IMR-90 (cell line): ENCODE data around the gene OR6K6. TPM values are rescaled to one million over a fixed set of nuclear protein-coding genes. Genes with fewer than 3 reads are reported as not detected.

Experiments used
- ATAC-seq: fragments of 200-7000 bp; cut with Tn5 transposase; 2 replicates; pipeline ENCODE4 v1.9.1; 2020; ENCODE audit warnings: low read depth, mild to moderate bottlenecking, moderate library complexity
- BruUV-seq: library from RNA; stranded (reverse); fragments of 400-500 nt; replicated peaks from 2 replicates; lab custom pipeline; 2021; lab: Mats Ljungman, UMichigan
- CTCF ChIA-PET: fragments of 300-600 bp; formaldehyde crosslinking; extraction: SDS; loops from one replicate; lab custom pipeline; 2021; ENCODE audit warnings: antibody characterized with exemption; lab: Yijun Ruan, JAX
- POLR2A ChIA-PET: fragments of 300-600 bp; sonication (Branson Sonifier 250); formaldehyde crosslinking; loops from one replicate; lab custom pipeline; 2022; ENCODE audit warnings: antibody characterized with exemption; ENCODE audit not compliant: unreplicated experiment; lab: Charles Lee
- DNase-seq: peaks from one replicate; pipeline ENCODE4 v3.0.0; 2013
- H2AFZ ChIP-seq: replicated peaks from 2 replicates; pipeline ENCODE3; 2013; ENCODE audit warnings: low read length, mild to moderate bottlenecking; ENCODE audit not compliant: poor library complexity
- H2AK5ac ChIP-seq: 2 replicates; pipeline ENCODE4 v1.6.1; 2013; ENCODE audit warnings: low read depth, low read length, inconsistent platforms
- H2AK9ac ChIP-seq: replicated peaks from 2 replicates; pipeline ENCODE3; 2013; ENCODE audit warnings: mild to moderate bottlenecking, low read depth, low read length, moderate library complexity; ENCODE audit not compliant: poor library complexity
- H2BK120ac ChIP-seq: 2 replicates; pipeline ENCODE4 v1.6.1; 2013; ENCODE audit warnings: low read depth, low read length, inconsistent platforms
- H2BK15ac ChIP-seq: 3 replicates; pipeline ENCODE4 v1.6.1; 2013; ENCODE audit warnings: low read depth, low read length, inconsistent platforms
- H2BK20ac ChIP-seq: 2 replicates; pipeline ENCODE4 v1.6.1; 2013; ENCODE audit warnings: low read depth, mild to moderate bottlenecking, inconsistent platforms, low read length, moderate library complexity
- H2BK5ac ChIP-seq: 2 replicates; pipeline ENCODE4 v1.6.1; 2013; ENCODE audit warnings: mild to moderate bottlenecking, low read depth, low read length, inconsistent platforms; ENCODE audit not compliant: poor library complexity, severe bottlenecking
- H3K14ac ChIP-seq: replicated peaks from 2 replicates; pipeline ENCODE4 v1.6.1; 2013; ENCODE audit warnings: low read depth, low read length, inconsistent platforms
- H3K18ac ChIP-seq: 2 replicates; pipeline ENCODE4 v1.6.1; 2013; ENCODE audit warnings: low read depth, low read length, control low read depth
- H3K23ac ChIP-seq: 2 replicates; pipeline ENCODE4 v1.6.1; 2013; ENCODE audit warnings: low read depth, low read length, inconsistent platforms
- H3K27ac ChIP-seq: 2 replicates; pipeline ENCODE4 v1.5.1; 2013; ENCODE audit warnings: mild to moderate bottlenecking, control low read depth, low read length; ENCODE audit not compliant: insufficient read depth
- H3K27me3 ChIP-seq: 2 replicates; pipeline ENCODE4 v1.6.1; 2013; ENCODE audit warnings: low read length; ENCODE audit not compliant: control insufficient read depth, insufficient read depth
- H3K36me3 ChIP-seq: 2 replicates; pipeline ENCODE4 v1.6.1; 2013; ENCODE audit warnings: low read length, mixed read lengths; ENCODE audit not compliant: control insufficient read depth, insufficient read depth
- H3K4ac ChIP-seq: 2 replicates; pipeline ENCODE4 v1.6.1; 2013; ENCODE audit warnings: low read depth, low read length, inconsistent platforms
- H3K4me1 ChIP-seq: 2 replicates; pipeline ENCODE4 v1.6.1; 2013; ENCODE audit warnings: low read length, mixed read lengths; ENCODE audit not compliant: control insufficient read depth, insufficient read depth
- H3K4me2 ChIP-seq: 2 replicates; pipeline ENCODE4 v1.6.1; 2013; ENCODE audit warnings: low read depth, mild to moderate bottlenecking, control low read depth, low read length, moderate library complexity
- H3K4me3 ChIP-seq: 2 replicates; pipeline ENCODE4 v1.5.1; 2013; ENCODE audit warnings: low read depth, mild to moderate bottlenecking, control low read depth, low read length, moderate library complexity; ENCODE audit not compliant: insufficient read depth
- H3K56ac ChIP-seq: 2 replicates; pipeline ENCODE4 v1.6.1; 2013; ENCODE audit warnings: low read length, inconsistent platforms; ENCODE audit not compliant: insufficient read depth; ENCODE audit errors: extremely low read depth
- H3K79me1 ChIP-seq, 2 experiments: 2 replicates each; pipeline ENCODE4 v1.6.1; 2013; ENCODE audit warnings: low read length in 2 of 2, inconsistent platforms in 1 of 2, low read depth in 1 of 2
- H3K9ac ChIP-seq: 2 replicates; pipeline ENCODE4 v1.6.1; 2013; ENCODE audit warnings: low read depth, low read length, control low read depth
- H3K9me1 ChIP-seq: 2 replicates; pipeline ENCODE4 v1.6.1; 2013; ENCODE audit warnings: low read length, inconsistent platforms; ENCODE audit not compliant: insufficient read depth
- H3K9me3 ChIP-seq: 2 replicates; pipeline ENCODE4 v1.6.1; 2013; ENCODE audit warnings: low read length; ENCODE audit not compliant: control insufficient read depth, insufficient read depth
- H4K20me1 ChIP-seq: 2 replicates; pipeline ENCODE4 v1.6.1; 2013; ENCODE audit warnings: low read length, inconsistent platforms; ENCODE audit not compliant: insufficient read depth
- H4K5ac ChIP-seq: 2 replicates; pipeline ENCODE4 v1.6.1; 2013; ENCODE audit warnings: mild to moderate bottlenecking, low read depth, low read length, control low read depth
- H4K8ac ChIP-seq, 2 experiments: 2 replicates each; pipeline ENCODE4 v1.6.1; 2013; ENCODE audit warnings: low read depth in 2 of 2, low read length in 2 of 2, control low read depth in 1 of 2, inconsistent platforms in 1 of 2
- H4K91ac ChIP-seq: 2 replicates; pipeline ENCODE4 v1.6.1; 2013; ENCODE audit warnings: low read depth, low read length, inconsistent platforms; ENCODE audit not compliant: insufficient read depth
- BHLHE40 ChIP-seq: fragments of 150-350 bp; IDR thresholded peaks from 2 replicates; pipeline ENCODE4 v1.6.1; 2016; ENCODE audit warnings: mild to moderate bottlenecking, low read depth, low read length
- CEBPB ChIP-seq: IDR thresholded peaks from 2 replicates; pipeline ENCODE4 v1.6.1; 2012; ENCODE audit warnings: low read depth, low read length, improper control_type of control experiment
- CHD1 ChIP-seq: IDR thresholded peaks from 2 replicates; pipeline ENCODE4 v1.6.1; 2012; ENCODE audit warnings: low read depth, low read length, improper control_type of control experiment
- CTCF ChIP-seq: conservative IDR thresholded peaks from 2 replicates; pipeline ENCODE4 v1.5.1; 2012; ENCODE audit warnings: mild to moderate bottlenecking, low read depth, low read length, improper control_type of control experiment
- ELK1 ChIP-seq: fragments of 150-350 bp; IDR thresholded peaks from 2 replicates; pipeline ENCODE4 v1.6.1; 2016; ENCODE audit warnings: low read depth, mild to moderate bottlenecking, low read length, moderate library complexity, borderline replicate concordance
- FOS ChIP-seq: fragments of 150-350 bp; IDR thresholded peaks from 2 replicates; pipeline ENCODE4 v1.6.1; 2016; ENCODE audit warnings: low read depth, low read length
- MAZ ChIP-seq: IDR thresholded peaks from 2 replicates; pipeline ENCODE4 v1.6.1; 2012; ENCODE audit warnings: low read depth, mild to moderate bottlenecking, low read length, improper control_type of control experiment, moderate library complexity, borderline replicate concordance
- MXI1 ChIP-seq: IDR thresholded peaks from 2 replicates; pipeline ENCODE4 v1.6.1; 2012; ENCODE audit warnings: low read depth, mild to moderate bottlenecking, low read length, moderate library complexity, borderline replicate concordance
- POLR2A ChIP-seq: IDR thresholded peaks from 2 replicates; pipeline ENCODE4 v1.6.1; 2012; ENCODE audit warnings: mild to moderate bottlenecking, low read depth, low read length
- RCOR1 ChIP-seq: IDR thresholded peaks from 2 replicates; pipeline ENCODE4 v1.6.1; 2012; ENCODE audit warnings: mild to moderate bottlenecking, low read length, improper control_type of control experiment; ENCODE audit not compliant: insufficient replicate concordance
- RFX5 ChIP-seq: IDR thresholded peaks from 2 replicates; pipeline ENCODE4 v1.8.0; 2012; ENCODE audit warnings: low read depth, mild to moderate bottlenecking, low read length, moderate library complexity
- SMC3 ChIP-seq: fragments of 150-350 bp; IDR thresholded peaks from 2 replicates; pipeline ENCODE4 v1.6.1; 2016; ENCODE audit warnings: low read depth, mild to moderate bottlenecking, antibody characterized with exemption, low read length, moderate library complexity
- USF2 ChIP-seq: fragments of 150-350 bp; IDR thresholded peaks from 2 replicates; pipeline ENCODE4 v1.6.1; 2017; ENCODE audit warnings: mild to moderate bottlenecking, antibody characterized with exemption, low read length, low read depth
- dilution Hi-C: fragments of 300-500 bp; cut with HindIII; formaldehyde crosslinking; loops from one replicate; pipeline ENCODE4 v1.14.3; 2018; ENCODE audit warnings: low sequenced_read_pairs; ENCODE audit not compliant: unreplicated experiment
- in situ Hi-C: fragments of 300-500 bp; cut with MboI; formaldehyde crosslinking; loops from 3 replicates; pipeline ENCODE4 v1.14.3; 2019; ENCODE audit warnings: low sequenced_read_pairs, inconsistent platforms, mixed read lengths
- intact Hi-C: fragments of 100-400 bp; cut with micrococcal nuclease; formaldehyde crosslinking; loops from 2 replicates; pipeline ENCODE4 v1.10.0; 2022
- polyA plus RNA-seq, 3 experiments: library from polyadenylated mRNA; depleted of rRNA; stranded (reverse); fragments of >200 nt; gene quantifications; 2 replicates each; pipeline ENCODE4 v1.2.3, GENCODE V29; 2012; ENCODE audit warnings: low replicate concordance in 1 of 3
- total RNA-seq: library from RNA; depleted of rRNA; stranded (reverse); fragments of >200 nt; gene quantifications from 2 replicates; pipeline ENCODE4 v1.2.3, GENCODE V29; 2012

The OR6K6 gene
- total and polyA plus RNA-seq, 2 of the 4 experiments (the other 2 are of a cell fraction): not detected

- DNase-seq (no peak), ATAC-seq (no peak)
- H3K4me3 ChIP-seq: no peak overlapping the region
- no peaks in the 10 kb centered on the region for H3K79me1 ChIP-seq
- H4K8ac ChIP-seq: no peak overlapping the region
- no peak overlapping the region for H3K4ac ChIP-seq
- TF ChIP-seq FOS (no peak), MAZ (no peak), CEBPB (no peak), RFX5 (no peak), RCOR1 (no peak), POLR2A (no peak), SMC3 (no peak), BHLHE40 (no peak), MXI1 (no peak), CHD1 (no peak), ELK1 (no peak), CTCF (no peak), USF2 (no peak)
- no peak overlapping the region for H2AK9ac ChIP-seq
- H3K4me1 ChIP-seq: no peaks in the 10 kb centered on the region
- dilution Hi-C loops: no loop called here
- no peaks in the 10 kb centered on the region for H3K9me1 ChIP-seq
- no peak overlapping the region for H2BK5ac ChIP-seq
- H3K23ac ChIP-seq: no peak overlapping the region
- H3K9me3 ChIP-seq: no peaks in the 10 kb centered on the region
- no peak overlapping the region for H2BK120ac ChIP-seq
- H3K14ac ChIP-seq: no peak overlapping the region
- H4K91ac ChIP-seq: no peak overlapping the region
- H3K27ac ChIP-seq: no peak overlapping the region
- H3K27me3 ChIP-seq: no peaks in the 10 kb centered on the region
- no peaks in the 10 kb centered on the region for H4K20me1 ChIP-seq
- no peak overlapping the region for H3K9ac ChIP-seq
- intact Hi-C loops: no loop called here
- no peak overlapping the region for H2BK15ac ChIP-seq
- H3K18ac ChIP-seq: no peak overlapping the region
- BruUV-seq: no TSS peak
- no peak overlapping the region for H4K5ac ChIP-seq
- POLR2A ChIA-PET: no interaction called here
- H3K36me3 ChIP-seq: no peaks in the 10 kb centered on the region
- H3K56ac ChIP-seq: no peak overlapping the region
- CTCF ChIA-PET: no interaction called here
- H2BK20ac ChIP-seq: no peak overlapping the region
- in situ Hi-C loops: no loop called here
- H3K4me2 ChIP-seq: no peak overlapping the region
- no peak overlapping the region for H2AK5ac ChIP-seq
- no peak overlapping the region for H2AFZ ChIP-seq
Observed at GRCh38 chr1:158735848-158736247, 18.7 kb upstream of the OR6K6 start.
